H1 (cell line): Measurements from ENCODE around the gene MEI1. TPM values are rescaled to one million over a fixed set of nuclear protein-coding genes. Genes with fewer than 3 reads are reported as not detected.
A peak's percentile ranks its signal among the peaks of the same experiment; 100 is the strongest.

Experiments used
- CTCF ChIA-PET: fragments of 300-600 bp; sonication (Branson Sonifier 250); formaldehyde crosslinking; loops from one replicate; lab custom pipeline; 2021; ENCODE audit not compliant: partially characterized antibody; lab: Charles Lee
- POLR2A ChIA-PET: fragments of 300-600 bp; sonication (Branson Sonifier 250); formaldehyde crosslinking; loops from one replicate; lab custom pipeline; 2021; ENCODE audit warnings: inconsistent platforms; ENCODE audit not compliant: partially characterized antibody; lab: Charles Lee
- DNase-seq, 2 experiments: peaks; one replicate each; pipeline versions ENCODE4 v3.0.0 to v3.0.0-alpha.2; 2010 to 2022; ENCODE audit warnings: low spot score in 2 of 2, low read depth in 1 of 2, mixed read lengths in 1 of 2
- FAIRE-seq: peaks from 2 replicates; lab custom pipeline; 2011; peaks lifted over from hg19 to GRCh38; lab: Jason Lieb, UNC
- H2AFZ ChIP-seq: 2 replicates; pipeline ENCODE4 v1.8.1; 2012; ENCODE audit warnings: low read length, inconsistent platforms
- H2AK5ac ChIP-seq: 2 replicates; pipeline ENCODE4 v1.6.1; 2013; ENCODE audit warnings: low read depth, low read length
- H2BK120ac ChIP-seq: replicated peaks from 2 replicates; pipeline ENCODE3; 2013; ENCODE audit warnings: low read depth, low read length, inconsistent platforms
- H2BK12ac ChIP-seq: 2 replicates; pipeline ENCODE4 v1.6.1; 2013; ENCODE audit warnings: low read depth, low read length
- H2BK15ac ChIP-seq: 2 replicates; pipeline ENCODE4 v1.6.1; 2013; ENCODE audit warnings: low read length
- H2BK20ac ChIP-seq: 2 replicates; pipeline ENCODE4 v1.6.1; 2013; ENCODE audit warnings: low read length
- H2BK5ac ChIP-seq: 2 replicates; pipeline ENCODE4 v1.6.1; 2013; ENCODE audit warnings: low read depth, low read length
- H3K14ac ChIP-seq: 2 replicates; pipeline ENCODE4 v1.6.1; 2013; ENCODE audit warnings: inconsistent platforms; ENCODE audit not compliant: insufficient read length
- H3K18ac ChIP-seq: 2 replicates; pipeline ENCODE4 v1.6.1; 2013; ENCODE audit warnings: low read length; ENCODE audit errors: extremely low read depth
- H3K23ac ChIP-seq: 2 replicates; pipeline ENCODE4 v1.6.1; 2013; ENCODE audit warnings: inconsistent platforms; ENCODE audit not compliant: insufficient read length
- H3K23me2 ChIP-seq: 2 replicates; pipeline ENCODE4 v1.6.1; 2013; ENCODE audit warnings: low read depth, low read length
- H3K27ac ChIP-seq: 2 replicates; pipeline ENCODE4 v1.6.1; 2011; ENCODE audit warnings: low read depth, low read length, inconsistent platforms
- H3K27me3 ChIP-seq, 4 experiments: replicated peaks in 1 of 4; 1 replicate in 1 of 4; 2 replicates in 3 of 4; pipeline versions ENCODE4 v1.6.1 to v1.8.1; 2011 to 2013; ENCODE audit warnings: low read length in 3 of 4, mild to moderate bottlenecking in 3 of 4, inconsistent platforms in 2 of 4, mixed read lengths in 2 of 4, moderate library complexity in 1 of 4; ENCODE audit not compliant: control insufficient read depth in 3 of 4, insufficient read depth in 3 of 4; ENCODE audit errors: extremely low read depth in 1 of 4
- H3K36me3 ChIP-seq, 4 experiments: 2 replicates each; pipeline versions ENCODE4 v1.6.1 to v1.8.1; 2011 to 2013; ENCODE audit warnings: mild to moderate bottlenecking in 4 of 4, low read length in 3 of 4, moderate library complexity in 2 of 4, control low read depth in 1 of 4, inconsistent platforms in 1 of 4; ENCODE audit not compliant: insufficient read depth in 4 of 4, control insufficient read depth in 2 of 4
- H3K4ac ChIP-seq: replicated peaks from 2 replicates; pipeline ENCODE3; 2013; ENCODE audit warnings: low read length, low read depth, mixed read lengths, inconsistent platforms; ENCODE audit not compliant: insufficient read length
- H3K4me1 ChIP-seq, 4 experiments: replicated peaks in 1 of 4; 1 replicate in 1 of 4; 2 replicates in 3 of 4; pipeline versions ENCODE4 v1.6.1 to v1.8.1; 2011 to 2013; ENCODE audit warnings: low read length in 3 of 4, inconsistent platforms in 2 of 4, mixed read lengths in 1 of 4; ENCODE audit not compliant: insufficient read depth in 4 of 4, control insufficient read depth in 3 of 4
- H3K4me2 ChIP-seq, 2 experiments: 2 replicates each; pipeline versions ENCODE4 v1.6.1 to v1.8.1; 2011 to 2013; ENCODE audit warnings: low read depth in 2 of 2, low read length in 2 of 2, control low read depth in 1 of 2, inconsistent platforms in 1 of 2, mild to moderate bottlenecking in 1 of 2; ENCODE audit not compliant: insufficient read depth in 1 of 2
- H3K4me3 ChIP-seq, 4 experiments: fragments of 200-600, 300-600 bp in 1 of 4; sonication (generic), shearing (Covaris generic), sonication (Bioruptor Twin) in 1 of 4; 2 replicates each; pipeline versions ENCODE4 v1.5.1 to v1.8.1; 2011 to 2016; ENCODE audit warnings: low read length in 4 of 4, low read depth in 3 of 4, control low read depth in 2 of 4, inconsistent platforms in 2 of 4, mild to moderate bottlenecking in 2 of 4, mixed read lengths in 1 of 4, moderate library complexity in 1 of 4; ENCODE audit not compliant: insufficient read depth in 2 of 4; ENCODE audit errors: extremely low read depth in 1 of 4
- H3K56ac ChIP-seq: replicated peaks from 2 replicates; pipeline ENCODE3; 2013; ENCODE audit warnings: low read depth, mild to moderate bottlenecking, mixed read lengths, low read length, inconsistent platforms; ENCODE audit not compliant: insufficient read length
- H3K79me1 ChIP-seq: 2 replicates; pipeline ENCODE4 v1.6.1; 2013; ENCODE audit warnings: low read depth, low read length, control low read depth
- H3K79me2 ChIP-seq, 2 experiments: 2 replicates each; pipeline versions ENCODE4 v1.6.1 to v1.8.1; 2012 to 2013; ENCODE audit warnings: low read length in 2 of 2, mild to moderate bottlenecking in 2 of 2, inconsistent platforms in 1 of 2; ENCODE audit not compliant: insufficient read depth in 2 of 2, control insufficient read depth in 1 of 2
- H3K9ac ChIP-seq, 4 experiments: replicated peaks in 1 of 4; 1 replicate in 1 of 4; 2 replicates in 3 of 4; pipeline versions ENCODE4 v1.6.1 to v1.8.1; 2011 to 2013; ENCODE audit warnings: low read depth in 3 of 4, low read length in 3 of 4, control low read depth in 2 of 4, mild to moderate bottlenecking in 2 of 4, moderate library complexity in 2 of 4, inconsistent platforms in 1 of 4; ENCODE audit errors: extremely low read depth in 1 of 4
- H3K9me3 ChIP-seq, 2 experiments: 2 replicates each; pipeline versions ENCODE4 v1.6.1 to v1.8.1; 2012 to 2013; ENCODE audit warnings: mild to moderate bottlenecking in 2 of 2, moderate library complexity in 2 of 2, control low read depth in 1 of 2, inconsistent platforms in 1 of 2, low read depth in 1 of 2, low read length in 1 of 2, mixed read lengths in 1 of 2; ENCODE audit not compliant: insufficient read depth in 2 of 2
- H4K20me1 ChIP-seq, 2 experiments: replicated peaks in 1 of 2; 2 replicates each; pipeline versions ENCODE3 to v1.8.1; 2011 to 2013; ENCODE audit warnings: inconsistent platforms in 2 of 2, low read length in 2 of 2, mild to moderate bottlenecking in 1 of 2; ENCODE audit not compliant: insufficient read depth in 2 of 2, control insufficient read depth in 1 of 2
- H4K5ac ChIP-seq: 2 replicates; pipeline ENCODE4 v1.6.1; 2013; ENCODE audit warnings: low read length, low read depth, mixed read lengths, inconsistent platforms; ENCODE audit not compliant: insufficient read length
- H4K8ac ChIP-seq: 2 replicates; pipeline ENCODE4 v1.8.0; 2013; ENCODE audit warnings: mild to moderate bottlenecking, moderate library complexity, low read length, inconsistent platforms; ENCODE audit not compliant: insufficient read depth; ENCODE audit errors: extremely low read depth
- H4K91ac ChIP-seq: replicated peaks from 2 replicates; pipeline ENCODE3; 2013; ENCODE audit warnings: low read length, mixed read lengths, inconsistent platforms; ENCODE audit not compliant: insufficient read length
- CBX5 ChIP-seq: fragments of 300-800, 300-1000 bp; sonication (generic); IDR thresholded peaks from 2 replicates; pipeline ENCODE4 v1.7.1; 2016; ENCODE audit warnings: antibody characterized with exemption, low read length, low read depth
- CTBP2 ChIP-seq: IDR thresholded peaks from 2 replicates; pipeline ENCODE4 v1.7.0; 2011; ENCODE audit warnings: borderline replicate concordance, mild to moderate bottlenecking, moderate library complexity, mixed read lengths, low read length; ENCODE audit not compliant: insufficient read depth, insufficient read length
- JUND ChIP-seq: IDR thresholded peaks from 2 replicates; pipeline ENCODE4 v1.6.1; 2011; ENCODE audit warnings: mild to moderate bottlenecking, improper control_type of control experiment, low read length
- PHF8 ChIP-seq: fragments of 200-600 bp; sonication (generic); conservative IDR thresholded peaks from 2 replicates; pipeline ENCODE4 v1.7.1; 2012; ENCODE audit warnings: low read depth, mild to moderate bottlenecking, inconsistent platforms, low read length, moderate library complexity
- SAP30 ChIP-seq: fragments of 300-600 bp; sonication (generic); IDR thresholded peaks from 2 replicates; pipeline ENCODE4 v1.7.1; 2012; ENCODE audit warnings: low read length, moderate library complexity, mild to moderate bottlenecking, inconsistent platforms; ENCODE audit not compliant: insufficient read depth, insufficient replicate concordance
- SIX5 ChIP-seq: IDR thresholded peaks from 2 replicates; pipeline ENCODE4 v1.6.1; 2011; ENCODE audit warnings: mild to moderate bottlenecking, low read depth, low read length
- TAF1 ChIP-seq: IDR thresholded peaks from 2 replicates; pipeline ENCODE4 v1.6.1; 2011; ENCODE audit warnings: mild to moderate bottlenecking, low read depth, low read length
- TAF7 ChIP-seq: optimal IDR thresholded peaks from 2 replicates; pipeline ENCODE3; 2011; ENCODE audit warnings: low read depth, mild to moderate bottlenecking, inconsistent platforms, low read length, moderate library complexity, borderline replicate concordance
- TBP ChIP-seq: IDR thresholded peaks from 2 replicates; pipeline ENCODE4 v1.6.1; 2011; ENCODE audit warnings: low read depth, low read length, improper control_type of control experiment
- TEAD4 ChIP-seq: IDR thresholded peaks from 2 replicates; pipeline ENCODE4 v1.6.1; 2012; ENCODE audit warnings: low read depth, low read length, inconsistent platforms, mixed read lengths
- USF2 ChIP-seq: IDR thresholded peaks from 2 replicates; pipeline ENCODE4 v1.6.1; 2011; ENCODE audit warnings: low read length, improper control_type of control experiment
- ZNF274 ChIP-seq: IDR thresholded peaks from 2 replicates; pipeline ENCODE4 v1.7.0; 2012; ENCODE audit warnings: low read length, borderline replicate concordance; ENCODE audit errors: extremely low read depth
- WGBS, 2 experiments: shearing (Covaris generic) in 1 of 2; methylation state at CpG; one replicate each; pipeline versions ENCODE4 v1.1.6 to v1.1.7; 2013 to 2015; ENCODE audit warnings: low lambda C conversion rate in 2 of 2, mixed read lengths in 2 of 2, inconsistent platforms in 1 of 2, low coverage in 1 of 2, missing lambda C conversion rate in 1 of 2; ENCODE audit not compliant: insufficient replicate concordance in 2 of 2, insufficient coverage in 1 of 2, insufficient read length in 1 of 2; ENCODE audit errors: extremely low coverage in 1 of 2, missing lambda C conversion rate in 1 of 2; 5-methylcytosine and 5-hydroxymethylcytosine counted together
- polyA plus RNA-seq, 7 experiments: library from polyadenylated mRNA; depleted of rRNA in 3 of 7; stranded (reverse) in 5 of 7; unstranded in 2 of 7; fragments of >200 nt in 5 of 7; fragments of 200-250 nt in 2 of 7; gene quantifications; 1 replicate in 5 of 7; 2 replicates in 1 of 7; 4 replicates in 1 of 7; pipeline versions ENCODE4 v1.2.1 to v1.2.3, GENCODE V29; 2011 to 2013; ENCODE audit warnings: missing spikeins in 2 of 7, mixed read lengths in 2 of 7
- total RNA-seq: library from RNA; stranded (reverse); fragmentation: NEBNext Ultra II Directional; extraction: Animal tissue kit (Norgen Biotek cat#: 25700); gene quantifications from 2 replicates; pipeline ENCODE4 v1.2.1, GENCODE V29; 2021

The MEI1 gene
- total and polyA plus RNA-seq, 2 of the 8 experiments (the other 6 are each of a cell fraction or from before 2014, with no cell fraction given) = 0.27 to 0.54 TPM

GRCh38 chr22:41826021-41826420 is 126.7 kb downstream of the MEI1 start:
- CTCF ChIA-PET = interaction anchor here (0.8 to 2.7 kb wide), 8 partner anchors 31 to 327 kb away, joined by 3 to 12 read pairs (median 4); partner anchors contain the start of gene CENPM
- no peak overlapping the region; a peak in 1 of 7 replicates for H3K9ac ChIP-seq
- no peak for TF ChIP-seq ZNF274
- no peak for TF ChIP-seq CBX5
- no peak for TF ChIP-seq SAP30
- TF ChIP-seq SIX5 = no peak
- TF ChIP-seq TBP = no peak
- TF ChIP-seq JUND = no peak
- TF ChIP-seq TAF1 = no peak
- TF ChIP-seq CTBP2 = no peak
- TF ChIP-seq USF2 = no peak
- TF ChIP-seq PHF8 = no peak
- TF ChIP-seq TEAD4 = no peak
- TF ChIP-seq TAF7 = no peak

More at GRCh38 chr22:41826021-41826420, 126.7 kb downstream of the MEI1 start:
- peaks cover 0 to 4% (median 0%) of the 10 kb centered on the region in 4 experiments; a peak in 1 of 8 replicates for H3K36me3 ChIP-seq
- H3K27me3 ChIP-seq = no peaks in the 10 kb centered on the region; a peak in 1 of 7 replicates
- H3K14ac ChIP-seq = no peak overlapping the region
- no peak overlapping the region for H4K91ac ChIP-seq
- peaks cover 0 to 8% of the 10 kb centered on the region in 2 experiments for H4K20me1 ChIP-seq
- no peaks in the 10 kb centered on the region for H3K23me2 ChIP-seq
- H3K4me1 ChIP-seq = peaks cover 2 to 11% (median 6%) of the 10 kb centered on the region in 4 experiments
- H2AFZ ChIP-seq = no peak overlapping the region
- H3K27ac ChIP-seq = no peak overlapping the region
- H3K79me1 ChIP-seq = peaks cover 8% of the 10 kb centered on the region
- H3K4ac ChIP-seq = no peak overlapping the region
- DNase-seq = no peak
- no peak overlapping the region for H2AK5ac ChIP-seq
- no peak overlapping the region for H2BK120ac ChIP-seq
- no peak overlapping the region for H2BK20ac ChIP-seq
- H2BK12ac ChIP-seq = no peak overlapping the region
- H2BK5ac ChIP-seq = peak overlapping the region; percentile 20; the same call in 1 of the 2 replicates
- no peak overlapping the region for H3K56ac ChIP-seq
- WGBS, 2 experiments = 88% methylated on average over 3 of the region's 3 CpGs; no CpG with 5 or more reads in 1 of the 2 experiments
- H4K8ac ChIP-seq = no peak overlapping the region
- no peak overlapping the region for H3K4me3 ChIP-seq
- H3K4me2 ChIP-seq = no peak overlapping the region
- FAIRE-seq = no peak
- no peak overlapping the region for H4K5ac ChIP-seq
- no peak overlapping the region for H3K18ac ChIP-seq
- no peak overlapping the region for H3K23ac ChIP-seq
- H3K79me2 ChIP-seq = no peaks in the 10 kb centered on the region; a peak in 1 of 4 replicates
- POLR2A ChIA-PET = interaction anchor here (0.7 to 2.5 kb wide), 5 partner anchors 11 to 31 kb away, joined by 3 to 9 read pairs (median 3); partner anchors contain the start of gene CCDC134
- H2BK15ac ChIP-seq = no peak overlapping the region
- no peaks in the 10 kb centered on the region for H3K9me3 ChIP-seq
